NAMALWA (cell line): ENCODE results near the gene HECTD4.
A peak's percentile ranks its signal among the peaks of the same experiment; 100 is the strongest.
"Not testable (repeated sequence)": the region's sequence is repeated elsewhere in the genome, so short reads cannot be mapped to it uniquely, and the experiment has no call there.

ENCODE experiments used
- DNase-seq: peaks from one replicate; pipeline ENCODE4 v3.0.0-alpha.2; 2015; ENCODE audit warnings: low spot score

Gene HECTD4

GRCh38 chr12:112406519-112407488 lies 24.6 kb upstream of the HECTD4 start:
- DNase-seq: no peak

DNA sequence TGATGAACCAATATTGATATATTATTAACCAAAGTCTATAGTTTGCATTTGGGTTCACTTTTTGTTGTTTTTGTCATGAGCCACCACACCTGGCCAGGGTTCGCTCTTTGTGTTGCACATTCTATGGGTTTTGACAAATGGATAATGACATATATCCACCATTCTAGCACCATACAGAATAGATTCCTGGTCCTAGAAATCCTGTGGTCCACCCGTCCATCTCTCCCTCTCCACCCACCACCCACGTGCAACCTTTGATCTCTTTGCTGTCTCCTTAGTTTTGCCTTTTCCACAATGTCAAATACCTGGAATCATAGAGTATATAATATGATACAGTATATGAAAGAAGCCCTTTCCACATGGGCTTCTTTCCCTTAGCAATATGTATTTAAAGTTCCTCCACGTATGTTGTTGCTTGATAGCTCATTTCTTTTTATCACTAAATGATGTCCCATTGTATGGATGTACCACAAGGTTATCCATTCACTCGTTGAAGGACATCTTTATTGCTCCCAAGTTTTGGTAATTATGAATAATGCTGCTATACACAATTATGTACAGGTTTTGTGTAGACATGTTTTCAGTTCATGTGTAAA lies 19.8 kb upstream of the HECTD4 start:
- no peak for DNase-seq

DNA sequence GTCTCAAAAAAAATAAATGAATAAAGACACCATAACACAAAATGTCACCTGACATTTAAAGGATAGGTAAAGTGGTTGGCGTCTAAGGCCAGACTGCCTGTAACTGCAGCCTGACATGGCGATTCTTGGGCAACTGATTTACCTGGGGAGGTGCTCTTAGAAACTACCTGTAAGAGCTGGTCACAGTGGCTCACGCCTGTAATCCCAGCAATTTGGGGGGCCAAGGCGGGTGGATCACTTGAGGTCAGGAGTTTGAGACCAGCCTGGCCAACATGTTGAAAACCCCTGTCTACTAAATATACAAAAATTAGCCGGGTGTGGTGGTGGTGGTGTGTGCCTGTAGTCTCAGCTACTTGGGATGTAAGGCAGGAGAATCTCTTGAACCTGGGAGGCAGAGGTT lies 18.8 kb upstream of the HECTD4 start:
- no peak for DNase-seq

GRCh38 chr12:112393328-112393727 lies 11.1 kb upstream of the HECTD4 start:
- no peak for DNase-seq

- DNase-seq: not testable (repeated sequence)
Observed at GRCh38 chr12:112389922-112390654, 7.9 kb upstream of the HECTD4 start.

- no peak for DNase-seq
Observed at GRCh38 chr12:112389228-112389627, 7.0 kb upstream of the HECTD4 start.

DNA sequence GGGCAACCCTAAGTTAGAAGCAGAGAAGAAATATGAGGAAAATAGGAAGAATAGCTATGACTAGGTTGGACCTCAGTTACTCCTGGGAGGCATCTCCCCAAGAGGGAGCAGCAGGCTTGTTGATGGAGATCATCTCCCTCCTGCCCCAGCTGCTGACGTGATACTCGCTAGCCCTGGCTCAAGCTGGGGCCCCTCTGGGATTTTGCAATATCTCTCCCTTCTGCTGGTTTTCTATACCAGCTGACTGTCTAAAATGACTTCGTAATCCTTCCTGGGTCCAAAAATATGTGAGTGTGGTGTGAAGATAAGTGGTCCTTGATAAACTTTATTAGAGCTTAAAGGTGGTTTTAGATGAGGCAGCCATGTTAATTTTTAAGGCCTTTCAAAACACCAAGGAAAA lies 4.5 kb upstream of the HECTD4 start:
- no peak for DNase-seq

- no peak for DNase-seq
Observed at GRCh38 chr12:112382866-112383265, 635 bp upstream of the HECTD4 start.

- DNase-seq: peak; percentile 67
Observed at GRCh38 chr12:112381406-112381882, 787 bp downstream of the HECTD4 start.

DNA sequence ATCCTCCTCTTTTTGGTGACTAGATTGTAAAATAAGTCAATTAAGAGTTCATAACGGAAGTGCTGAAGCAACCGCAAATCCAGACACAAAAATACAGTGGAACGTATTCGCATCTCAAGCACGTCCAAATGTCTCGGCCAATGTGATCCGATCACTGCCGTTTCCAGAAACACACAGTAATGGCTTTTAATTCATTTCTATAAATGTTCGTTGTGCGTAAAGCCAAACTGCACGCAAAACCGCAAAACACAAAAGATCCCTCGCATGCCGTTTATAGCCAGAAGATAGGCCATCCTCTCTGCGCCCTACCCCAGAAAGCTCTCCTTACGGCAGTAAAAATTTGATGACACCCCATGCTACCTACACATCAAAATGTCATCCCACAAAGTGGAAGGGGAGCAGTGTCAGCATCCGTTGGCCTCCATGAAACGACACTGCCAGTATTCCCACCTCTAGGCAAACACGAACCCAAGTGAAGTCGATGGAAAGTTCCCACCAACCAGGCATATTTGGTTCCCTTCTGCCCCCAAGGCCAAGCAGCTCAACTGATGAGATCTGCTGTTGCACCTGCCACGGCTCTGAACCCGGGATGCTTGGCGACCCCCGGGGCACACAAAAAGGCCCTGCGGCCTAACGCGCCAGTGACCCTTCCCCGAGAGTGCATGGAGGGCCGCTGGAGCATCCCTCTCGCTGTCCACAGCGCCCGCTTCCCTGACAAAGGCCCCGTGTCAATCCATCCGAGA lies 1.4 kb downstream of the HECTD4 start:
- no peak for DNase-seq

GRCh38 chr12:112375105-112375504 lies 7.1 kb downstream of the HECTD4 start:
- DNase-seq: no peak

GRCh38 chr12:112374166-112374740 lies 8.0 kb downstream of the HECTD4 start:
- no peak for DNase-seq

DNA sequence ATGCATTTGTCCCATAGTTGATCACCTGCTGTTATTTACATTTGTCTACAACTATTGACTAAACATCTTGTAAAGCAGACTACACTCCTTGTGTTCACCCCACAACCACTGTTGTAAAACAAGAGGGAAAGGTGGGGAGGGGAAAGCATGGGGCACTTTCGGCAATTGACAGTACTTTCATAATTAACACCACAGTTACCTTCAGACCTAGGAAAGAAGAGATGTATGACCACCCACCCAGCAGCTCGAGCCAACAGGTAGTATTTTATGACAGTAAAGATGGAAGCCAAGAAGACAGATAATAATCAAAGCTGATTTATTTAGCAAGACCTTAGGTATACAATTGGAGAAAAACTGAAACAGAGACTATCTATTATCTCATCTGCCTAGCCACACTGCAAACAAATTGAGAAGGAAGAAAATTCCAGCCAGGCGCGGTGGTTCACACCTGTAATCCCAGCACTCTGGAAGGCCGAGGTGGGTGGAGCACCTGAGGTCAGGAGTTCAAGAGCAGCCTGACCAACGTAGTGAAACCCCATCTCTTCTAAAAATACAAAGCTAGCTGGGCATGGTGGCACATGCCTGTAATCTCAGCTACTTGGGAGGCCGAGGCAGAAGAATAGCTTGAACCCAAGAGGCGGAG lies 11.2 kb downstream of the HECTD4 start:
- no peak for DNase-seq

GRCh38 chr12:112370199-112370598 lies 12.0 kb downstream of the HECTD4 start:
- DNase-seq: no peak

GRCh38 chr12:112368856-112369255 lies 13.4 kb downstream of the HECTD4 start:
- no peak for DNase-seq

- no peak for DNase-seq
Observed at GRCh38 chr12:112367965-112368364, 14.3 kb downstream of the HECTD4 start.

GRCh38 chr12:112362310-112362709 lies 19.9 kb downstream of the HECTD4 start:
- DNase-seq: no peak

DNA sequence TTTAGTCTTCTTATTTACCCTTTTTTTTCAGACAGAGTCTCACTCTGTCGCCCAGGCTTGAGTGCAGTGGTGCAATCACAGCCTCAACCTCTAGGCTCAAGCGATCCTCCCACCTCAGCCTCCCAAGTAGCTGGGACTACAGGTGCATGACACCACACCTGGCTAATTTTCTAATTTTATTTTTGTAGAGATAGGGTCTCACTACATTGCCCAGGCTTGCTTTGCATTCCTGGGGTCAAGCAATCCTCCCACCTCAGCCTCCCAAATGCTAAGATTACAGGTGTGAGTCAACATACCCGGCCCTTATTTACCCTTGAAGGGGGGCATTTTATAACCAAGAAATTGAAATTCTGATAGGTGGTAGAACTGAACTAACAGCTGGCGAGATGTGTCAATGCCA lies 21.0 kb downstream of the HECTD4 start:
- DNase-seq: no peak

GRCh38 chr12:112359290-112359689 lies 22.9 kb downstream of the HECTD4 start:
- no peak for DNase-seq

GRCh38 chr12:112357214-112357613 lies 25.0 kb downstream of the HECTD4 start:
- DNase-seq: no peak

DNA sequence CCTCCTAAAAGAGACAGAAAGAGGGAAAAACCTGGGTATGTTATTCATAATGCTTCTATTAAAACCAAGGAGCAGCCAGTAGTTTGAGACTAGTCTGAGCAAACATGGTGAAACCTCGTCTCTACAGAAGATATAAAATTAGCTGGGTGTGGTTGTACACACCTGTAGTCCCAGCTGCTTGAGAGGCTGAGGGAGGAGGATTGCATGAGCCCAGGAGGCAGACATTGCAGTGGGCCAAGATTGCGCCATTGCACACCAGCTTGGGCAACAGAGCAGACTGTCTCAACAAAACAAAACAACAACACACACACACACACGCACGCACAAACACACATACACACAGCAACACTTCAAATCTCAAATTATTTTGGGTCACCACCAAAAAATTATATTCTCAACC lies 27.8 kb downstream of the HECTD4 start:
- peak; percentile 11 for DNase-seq
